ENCODE measurements around the gene NCF4. TPM values are rescaled to one million over a fixed set of nuclear protein-coding genes. Genes with fewer than 3 reads are reported as not detected.

Gene NCF4
- total and polyA plus RNA-seq, 2 of the 4 experiments (the other 2 are of a cell fraction): not detected

DNA sequence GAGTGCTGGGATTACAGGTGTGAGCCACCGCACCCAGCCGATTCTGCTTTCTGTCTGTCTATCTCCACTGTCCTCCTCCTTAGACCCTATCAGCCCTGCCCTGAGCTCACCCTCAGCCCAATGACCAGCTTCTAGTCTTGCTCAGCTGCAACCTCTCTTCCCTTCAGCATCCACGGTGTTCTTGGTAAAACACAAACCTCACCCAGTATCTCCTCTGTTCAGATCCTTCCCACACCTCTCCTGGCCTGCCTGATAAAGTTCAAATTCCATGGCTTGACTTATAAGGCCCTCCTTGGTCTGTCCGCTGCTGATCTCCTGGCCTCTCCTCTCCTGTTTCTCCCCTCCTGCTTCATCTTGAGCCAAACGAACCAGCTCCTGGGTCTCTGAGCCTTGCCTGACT, 14.5 kb upstream of the NCF4 start:
- Histone ChIP-seq H3K4me2 (ENCODE audit: low read depth, low read length) (no peak overlapping the region), H3K4ac (ENCODE audit: low read depth, low read length) (no peak overlapping the region), H2AFZ (replicated peaks; ENCODE audit: low read length, poor library complexity) (no peak overlapping the region), H3K27me3 (ENCODE audit: control insufficient read depth, insufficient read depth, low read length) (peaks cover 51% of the 10 kb centered on the region), H3K27ac (ENCODE audit: insufficient read depth, low read length) (no peak overlapping the region), H3K56ac (ENCODE audit: extremely low read depth, insufficient read depth, low read length) (no peak overlapping the region), H2AK9ac (replicated peaks; ENCODE audit: low read depth, low read length, poor library complexity) (no peak overlapping the region), H3K9me3 (ENCODE audit: control insufficient read depth, insufficient read depth, low read length) (no peaks in the 10 kb centered on the region), H3K79me1 (ENCODE audit: low read depth in 1 of 2, low read length in 2 of 2) (no peaks in the 10 kb centered on the region), H4K91ac (ENCODE audit: insufficient read depth, low read depth, low read length) (no peak overlapping the region), H3K36me3 (ENCODE audit: control insufficient read depth, insufficient read depth, low read length) (no peaks in the 10 kb centered on the region), H3K18ac (ENCODE audit: low read depth, low read length) (no peak overlapping the region), H2BK120ac (ENCODE audit: low read depth, low read length) (no peak overlapping the region), H2BK15ac (ENCODE audit: low read depth, low read length) (no peak overlapping the region), H3K9me1 (ENCODE audit: insufficient read depth, low read length) (no peaks in the 10 kb centered on the region), H4K5ac (ENCODE audit: low read depth, low read length) (no peak overlapping the region), H2BK5ac (ENCODE audit: low read depth, low read length, poor library complexity, severe bottlenecking) (no peak overlapping the region), H3K4me1 (ENCODE audit: control insufficient read depth, insufficient read depth, low read length) (no peaks in the 10 kb centered on the region), H3K14ac (replicated peaks; ENCODE audit: low read depth, low read length) (no peak overlapping the region), H3K4me3 (ENCODE audit: insufficient read depth, low read depth, low read length) (no peak overlapping the region), H3K9ac (ENCODE audit: low read depth, low read length) (no peak overlapping the region), H2AK5ac (ENCODE audit: low read depth, low read length) (no peak overlapping the region), H3K23ac (ENCODE audit: low read depth, low read length) (no peak overlapping the region), H4K20me1 (ENCODE audit: insufficient read depth, low read length) (no peaks in the 10 kb centered on the region), H2BK20ac (ENCODE audit: low read depth, low read length) (no peak overlapping the region), H4K8ac (ENCODE audit: low read depth in 2 of 2, low read length in 2 of 2) (no peak overlapping the region)
- DNase-seq (no peak), ATAC-seq (ENCODE audit: low read depth) (no peak)
- 40% methylated on average over 3 of the region's 5 CpGs; no CpG with 5 or more reads in 1 of the 2 experiments for WGBS, 2 experiments (ENCODE audit: extremely low coverage in 2 of 2, insufficient read length in 1 of 2)
- in situ Hi-C loops (cut with MboI; ENCODE audit: low sequenced_read_pairs): loop anchor here (5.0 kb wide), 1 partner anchor 64 kb away; no protein-coding TSS in a partner anchor
- BruUV-seq (replicated peaks): no TSS peak
- intact Hi-C loops (cut with micrococcal nuclease): no loop called here
- dilution Hi-C loops (cut with HindIII; ENCODE audit: low sequenced_read_pairs, unreplicated experiment): no loop called here
- ChIA-PET CTCF (interaction anchor here (1.3 to 1.6 kb wide), 2 partner anchors 10 kb away, joined by 3 to 11 read pairs; no protein-coding TSS in a partner anchor), POLR2A (ENCODE audit: unreplicated experiment) (no interaction called here)
- TF ChIP-seq CEBPB (IDR thresholded peaks at IDR 0.05; ENCODE audit: low read depth, low read length): no peak
- no peak for TF ChIP-seq CHD1 (IDR thresholded peaks at IDR 0.05; ENCODE audit: low read depth, low read length)
- no peak for TF ChIP-seq SMC3 (IDR thresholded peaks at IDR 0.05; ENCODE audit: low read depth, low read length)
- TF ChIP-seq MAZ (IDR thresholded peaks at IDR 0.05; ENCODE audit: borderline replicate concordance, low read depth, low read length): no peak
- no peak for TF ChIP-seq FOS (IDR thresholded peaks at IDR 0.05; ENCODE audit: low read depth, low read length)
- no peak for TF ChIP-seq NFE2L2 (IDR thresholded peaks at IDR 0.05; ENCODE audit: low read depth, low read length)
- no peak for TF ChIP-seq RFX5 (IDR thresholded peaks at IDR 0.05; ENCODE audit: low read depth, low read length)
- no peak for TF ChIP-seq POLR2A (IDR thresholded peaks at IDR 0.05; ENCODE audit: low read depth, low read length)
- no peak for TF ChIP-seq MXI1 (IDR thresholded peaks at IDR 0.05; ENCODE audit: borderline replicate concordance, low read depth, low read length)
- TF ChIP-seq ELK1 (IDR thresholded peaks at IDR 0.05; ENCODE audit: borderline replicate concordance, low read depth, low read length): no peak
- TF ChIP-seq BHLHE40 (IDR thresholded peaks at IDR 0.05; ENCODE audit: low read depth, low read length): no peak
- no peak for TF ChIP-seq MAFK (IDR thresholded peaks at IDR 0.05; ENCODE audit: low read depth, low read length)

Data from IMR-90 (cell line).